Left ventricle myocardium inferior (tissue), 1 donor: ENCODE measurements around the gene DDC. TPM values are rescaled to one million over a fixed set of nuclear protein-coding genes. Genes with fewer than 3 reads are reported as not detected.

Source experiments
- DNase-seq: peaks from one replicate; pipeline ENCODE4 v3.0.0-alpha.2; 2020
- H3K27ac ChIP-seq: fragments of 200-600 bp; replicated peaks from 2 replicates; pipeline ENCODE4 v1.8.0; 2021
- H3K27me3 ChIP-seq: fragments of 200-600 bp; 2 replicates; pipeline ENCODE4 v1.8.0; 2021; ENCODE audit warnings: low read depth
- H3K36me3 ChIP-seq: fragments of 200-600 bp; 2 replicates; pipeline ENCODE4 v1.8.0; 2021
- H3K4me1 ChIP-seq: fragments of 200-600 bp; 2 replicates; pipeline ENCODE4 v1.8.0; 2021
- H3K4me3 ChIP-seq: fragments of 200-600 bp; 2 replicates; pipeline ENCODE4 v1.8.0; 2021; ENCODE audit warnings: mild to moderate bottlenecking, moderate library complexity
- H3K9me3 ChIP-seq: fragments of 200-600 bp; replicated peaks from 2 replicates; pipeline ENCODE4 v1.8.0; 2021
- intact Hi-C: fragments of 100-400 bp; cut with micrococcal nuclease; formaldehyde crosslinking; loops from one replicate; pipeline ENCODE4 v1.11.0; 2022
- long read RNA-seq: library from polyadenylated mRNA; unstranded; transcript quantifications from one replicate; pipeline ENCODE4 v2.0.0, GENCODE V29; 2021
- total RNA-seq: library from RNA; stranded (reverse); fragmentation: NEBNext Ultra II Directional; extraction: Animal tissue kit (Norgen Biotek cat#: 25700); gene quantifications from one replicate; pipeline ENCODE4 v1.2.1, GENCODE V29; 2021
- TF ChIP-seq, protein P1 (sequence below): fragments of 200-600 bp; IDR thresholded peaks from 2 replicates; pipeline ENCODE4 v1.8.0; 2021; ENCODE audit warnings: antibody characterized with exemption, mild to moderate bottlenecking, borderline replicate concordance
- donor health status: DM: no; HTN: yes; CAD: no; lungs with severe emphysema.

DDC gene, protein sequence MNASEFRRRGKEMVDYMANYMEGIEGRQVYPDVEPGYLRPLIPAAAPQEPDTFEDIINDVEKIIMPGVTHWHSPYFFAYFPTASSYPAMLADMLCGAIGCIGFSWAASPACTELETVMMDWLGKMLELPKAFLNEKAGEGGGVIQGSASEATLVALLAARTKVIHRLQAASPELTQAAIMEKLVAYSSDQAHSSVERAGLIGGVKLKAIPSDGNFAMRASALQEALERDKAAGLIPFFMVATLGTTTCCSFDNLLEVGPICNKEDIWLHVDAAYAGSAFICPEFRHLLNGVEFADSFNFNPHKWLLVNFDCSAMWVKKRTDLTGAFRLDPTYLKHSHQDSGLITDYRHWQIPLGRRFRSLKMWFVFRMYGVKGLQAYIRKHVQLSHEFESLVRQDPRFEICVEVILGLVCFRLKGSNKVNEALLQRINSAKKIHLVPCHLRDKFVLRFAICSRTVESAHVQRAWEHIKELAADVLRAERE
- not detected for total RNA-seq
- long read RNA-seq: 0 reads

DNA sequence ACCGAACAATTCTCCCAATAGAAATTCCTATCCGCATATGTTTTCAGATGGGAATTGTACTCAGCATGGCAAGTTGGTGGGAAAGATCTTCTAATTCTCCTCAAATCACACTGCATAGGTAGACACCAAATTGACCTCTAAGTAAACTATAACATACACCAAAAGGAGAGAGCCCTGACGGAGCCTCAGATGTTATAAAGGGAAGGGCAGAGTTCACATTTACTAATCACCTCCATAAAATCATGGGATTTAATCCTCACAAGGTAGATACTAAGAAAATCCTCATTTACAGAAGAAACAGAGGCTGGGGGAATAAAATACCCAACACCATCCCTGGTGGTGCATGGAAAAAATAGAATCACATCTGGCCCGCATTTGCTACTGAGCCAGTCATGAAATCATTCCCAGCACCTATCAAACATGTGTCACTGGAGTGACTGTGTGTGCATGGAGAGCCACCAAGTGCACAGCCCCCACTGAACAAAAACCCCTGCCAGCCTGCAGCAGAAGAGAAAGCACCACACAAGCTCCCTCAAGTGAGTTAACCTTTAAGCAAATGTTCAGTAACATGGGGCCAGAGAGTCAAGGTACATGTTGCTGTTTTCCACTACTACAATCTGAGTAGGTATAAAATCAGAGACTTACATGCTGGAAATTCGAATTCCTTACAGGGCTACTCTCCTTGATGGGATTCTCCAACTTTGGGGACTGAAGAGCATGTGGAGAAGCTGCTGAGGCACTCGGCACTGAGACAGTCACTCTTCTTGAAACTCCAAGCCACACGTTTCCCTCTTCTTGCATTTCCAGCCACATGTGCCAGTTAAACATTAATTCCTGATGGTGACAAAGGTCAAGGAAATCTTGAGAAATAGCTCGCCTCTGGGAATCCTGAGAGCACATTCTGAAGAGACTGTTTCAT lies at the start of gene DDC:
TSS of gene DDC (minus strand) at position 766 of the 919 bp plus-strand sequence. CDS start 21,320 bp downstream, outside the sequence.
- intact Hi-C loops: no loop called here
- TF ChIP-seq, protein P1, sequence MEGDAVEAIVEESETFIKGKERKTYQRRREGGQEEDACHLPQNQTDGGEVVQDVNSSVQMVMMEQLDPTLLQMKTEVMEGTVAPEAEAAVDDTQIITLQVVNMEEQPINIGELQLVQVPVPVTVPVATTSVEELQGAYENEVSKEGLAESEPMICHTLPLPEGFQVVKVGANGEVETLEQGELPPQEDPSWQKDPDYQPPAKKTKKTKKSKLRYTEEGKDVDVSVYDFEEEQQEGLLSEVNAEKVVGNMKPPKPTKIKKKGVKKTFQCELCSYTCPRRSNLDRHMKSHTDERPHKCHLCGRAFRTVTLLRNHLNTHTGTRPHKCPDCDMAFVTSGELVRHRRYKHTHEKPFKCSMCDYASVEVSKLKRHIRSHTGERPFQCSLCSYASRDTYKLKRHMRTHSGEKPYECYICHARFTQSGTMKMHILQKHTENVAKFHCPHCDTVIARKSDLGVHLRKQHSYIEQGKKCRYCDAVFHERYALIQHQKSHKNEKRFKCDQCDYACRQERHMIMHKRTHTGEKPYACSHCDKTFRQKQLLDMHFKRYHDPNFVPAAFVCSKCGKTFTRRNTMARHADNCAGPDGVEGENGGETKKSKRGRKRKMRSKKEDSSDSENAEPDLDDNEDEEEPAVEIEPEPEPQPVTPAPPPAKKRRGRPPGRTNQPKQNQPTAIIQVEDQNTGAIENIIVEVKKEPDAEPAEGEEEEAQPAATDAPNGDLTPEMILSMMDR: no peak

DNA sequence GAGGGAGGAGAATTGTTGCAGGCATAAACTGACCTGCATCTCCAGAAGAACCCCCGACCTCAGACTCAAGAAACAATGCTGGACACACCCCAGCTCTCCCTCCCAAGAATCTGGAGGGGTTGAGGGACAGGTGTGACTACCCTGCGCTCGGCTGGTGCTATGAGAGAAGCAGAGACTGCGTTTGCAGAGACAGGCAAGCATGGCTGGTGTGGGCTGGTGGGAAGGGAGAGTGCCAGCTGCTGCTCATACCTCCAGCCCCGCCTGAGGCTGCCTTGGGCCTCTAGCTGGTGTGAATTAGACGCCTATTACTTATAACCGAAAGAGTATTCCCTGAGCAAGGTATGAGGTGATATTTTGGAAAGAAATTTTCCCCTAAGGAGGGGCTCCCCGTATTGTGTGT lies 48.3 kb upstream of the DDC start:
- H3K4me1 ChIP-seq: peaks cover 6% of the 10 kb centered on the region
- H3K27me3 ChIP-seq: no peaks in the 10 kb centered on the region
- H3K4me3 ChIP-seq: no peak overlapping the region
- no peak for DNase-seq
- TF ChIP-seq, protein P1: no peak
- intact Hi-C loops: loop anchor here (10.0 kb wide), 1 partner anchor 61 kb away; no protein-coding TSS in a partner anchor
- no peaks in the 10 kb centered on the region for H3K9me3 ChIP-seq
- H3K27ac ChIP-seq: no peak overlapping the region
- peaks cover 72% of the 10 kb centered on the region for H3K36me3 ChIP-seq

More for the DNA sequence above, at the start of gene DDC:
- H3K27ac ChIP-seq: no peak within 1 kb of the TSS
- H3K36me3 ChIP-seq: no peaks in the 10 kb centered on the region
- peaks cover 48% of the 10 kb centered on the region for H3K27me3 ChIP-seq
- no peak within 1 kb of the TSS for H3K4me3 ChIP-seq
- DNase-seq: no peak
- no peaks in the 10 kb centered on the region for H3K4me1 ChIP-seq
- no peaks in the 10 kb centered on the region for H3K9me3 ChIP-seq

DNA sequence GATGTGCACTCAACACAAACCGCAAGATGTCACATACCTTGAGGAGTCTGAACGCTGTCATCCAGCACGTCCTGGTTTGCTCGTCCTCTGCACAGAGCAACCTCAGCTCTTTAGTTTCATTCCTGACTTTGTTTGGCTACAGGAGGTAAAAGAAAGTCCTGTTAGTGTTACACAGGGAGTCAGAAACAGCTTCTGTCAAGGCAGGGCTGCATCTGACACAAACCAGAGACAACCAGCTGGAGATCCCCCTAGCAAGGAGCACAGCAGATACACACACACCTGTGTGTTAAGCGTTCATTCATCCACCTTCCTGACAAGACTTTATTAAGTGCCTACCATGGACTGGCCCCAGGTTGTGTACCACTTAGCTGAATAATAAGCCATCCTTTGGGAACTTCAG lies 47.5 kb upstream of the DDC start:
- Histone ChIP-seq H3K4me1 (peaks cover 6% of the 10 kb centered on the region), H3K4me3 (no peak overlapping the region), H3K27me3 (no peaks in the 10 kb centered on the region), H3K27ac (no peak overlapping the region), H3K9me3 (no peaks in the 10 kb centered on the region), H3K36me3 (peaks cover 74% of the 10 kb centered on the region)
- DNase-seq: no peak
- TF ChIP-seq, protein P1: no peak
- intact Hi-C loops: loop anchor here (10.0 kb wide), 1 partner anchor 62 kb away; no protein-coding TSS in a partner anchor

DNA sequence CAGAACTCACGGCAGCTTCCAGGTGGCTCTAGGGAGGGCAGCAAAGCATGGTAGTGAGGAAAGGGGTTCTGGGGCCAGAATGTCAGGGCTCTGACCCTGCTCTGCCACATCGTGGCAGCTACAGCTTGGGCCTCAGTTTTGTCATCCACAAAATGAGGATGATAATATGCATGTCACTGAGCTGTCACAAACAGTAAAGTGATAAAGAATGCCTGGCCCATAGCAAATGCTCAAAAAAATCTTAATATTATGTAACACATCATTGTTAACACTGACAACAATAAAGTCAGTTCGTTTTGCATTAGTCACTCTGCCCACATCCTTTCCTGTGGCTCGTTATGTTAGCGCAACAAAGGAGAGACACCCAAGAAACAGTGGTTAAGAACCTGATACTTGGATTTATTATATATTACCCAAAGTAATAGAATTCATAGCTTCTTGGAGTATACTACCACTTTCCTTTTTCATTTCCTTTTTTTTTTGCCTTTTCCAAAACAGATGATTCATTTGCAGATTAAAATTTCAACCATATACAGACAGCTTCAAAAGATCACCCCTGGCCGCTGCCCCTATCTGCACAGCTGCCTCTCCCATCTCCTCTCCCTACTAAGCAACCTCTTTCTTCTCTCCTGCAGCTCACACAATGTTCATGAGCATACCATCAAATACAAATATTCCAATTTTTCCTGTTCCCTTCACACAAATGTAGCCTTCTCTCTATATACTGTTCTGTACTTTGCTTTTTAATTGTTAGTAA lies 45.5 kb upstream of the DDC start:
- intact Hi-C loops: loop anchor here (10.0 kb wide), 1 partner anchor 64 kb away; no protein-coding TSS in a partner anchor
- Histone ChIP-seq H3K9me3 (no peaks in the 10 kb centered on the region), H3K4me3 (no peak overlapping the region), H3K36me3 (peaks cover 78% of the 10 kb centered on the region), H3K27ac (no peak overlapping the region), H3K4me1 (peaks cover 6% of the 10 kb centered on the region), H3K27me3 (no peaks in the 10 kb centered on the region)
- DNase-seq: no peak
- TF ChIP-seq, protein P1: no peak
